Neural cell (in vitro differentiated cells): ENCODE measurements around the gene PAAF1. TPM values are rescaled to one million over a fixed set of nuclear protein-coding genes. Genes with fewer than 3 reads are reported as not detected.

ENCODE experiments used
- H2AFZ ChIP-seq: fragments of 200-600, 300-800 bp; sonication (generic), shearing (Covaris generic); 2 replicates; pipeline ENCODE4 v1.6.0; 2014; ENCODE audit warnings: low read depth, mild to moderate bottlenecking, antibody characterized with exemption, low read length, moderate library complexity
- H3F3A ChIP-seq: fragments of 200-600 bp; shearing (Covaris generic); 2 replicates; pipeline ENCODE4 v1.6.1; 2016; ENCODE audit warnings: mild to moderate bottlenecking, moderate library complexity, mixed read lengths, antibody characterized with exemption, low read length; ENCODE audit not compliant: insufficient read depth, poor library complexity, severe bottlenecking
- H3K27ac ChIP-seq: fragments of 200-600, 300-800 bp; sonication (generic), shearing (Covaris generic); 2 replicates; pipeline ENCODE4 v1.5.1; 2014; ENCODE audit warnings: mild to moderate bottlenecking, low read length, moderate library complexity
- H3K27me3 ChIP-seq: fragments of 300-800, 200-600 bp; sonication (generic), shearing (Covaris generic); 2 replicates; pipeline ENCODE4 v1.6.0; 2014; ENCODE audit warnings: mild to moderate bottlenecking, low read depth, low read length, moderate library complexity; ENCODE audit not compliant: insufficient read depth
- H3K36me3 ChIP-seq: fragments of 300-800, 200-600 bp; sonication (generic), shearing (Covaris generic); 2 replicates; pipeline ENCODE4 v1.5.1; 2014; ENCODE audit warnings: mild to moderate bottlenecking, antibody characterized with exemption, low read length, moderate library complexity; ENCODE audit not compliant: insufficient read depth
- H3K4me2 ChIP-seq: fragments of 300-800, 200-600 bp; sonication (generic), shearing (Covaris generic); 2 replicates; pipeline ENCODE4 v1.6.0; 2014; ENCODE audit warnings: mild to moderate bottlenecking, low read length
- H3K4me3 ChIP-seq: fragments of 300-800, 200-600 bp; sonication (generic), shearing (Covaris generic); 2 replicates; pipeline ENCODE4 v1.5.1; 2014; ENCODE audit warnings: mild to moderate bottlenecking, low read length, moderate library complexity
- H3K79me2 ChIP-seq: fragments of 200-600 bp; shearing (Covaris generic); replicated peaks from 2 replicates; pipeline ENCODE4 v1.6.0; 2014; ENCODE audit warnings: mild to moderate bottlenecking, low read length, moderate library complexity; ENCODE audit not compliant: insufficient read depth
- H3K9ac ChIP-seq: fragments of 300-800, 200-600 bp; sonication (generic), shearing (Covaris generic); 2 replicates; pipeline ENCODE4 v1.6.1; 2016; ENCODE audit warnings: mild to moderate bottlenecking, low read length, mixed read lengths
- H3K9me2 ChIP-seq: fragments of 200-600 bp; shearing (Covaris generic); 2 replicates; pipeline ENCODE4 v1.6.1; 2016; ENCODE audit warnings: mild to moderate bottlenecking, low read length, mixed read lengths; ENCODE audit not compliant: insufficient read depth
- H3K9me3 ChIP-seq: fragments of 200-600, 300-800 bp; sonication (generic), shearing (Covaris generic); 2 replicates; pipeline ENCODE4 v1.6.1; 2016; ENCODE audit warnings: mild to moderate bottlenecking, mixed run types, low read length, moderate library complexity, mixed read lengths
- H4K20me1 ChIP-seq: fragments of 200-600 bp; shearing (Covaris generic); 2 replicates; pipeline ENCODE4 v1.6.1; 2016; ENCODE audit warnings: mild to moderate bottlenecking, mixed run types; ENCODE audit not compliant: insufficient read depth
- EP300 ChIP-seq: fragments of 450-650 bp; conservative IDR thresholded peaks from 2 replicates; pipeline ENCODE4 v1.6.1; 2014; ENCODE audit warnings: antibody characterized with exemption, mild to moderate bottlenecking, moderate library complexity; ENCODE audit not compliant: poor library complexity, severe bottlenecking
- EZH2 ChIP-seq: fragments of 200-600, 300-800 bp; shearing (Covaris generic), sonication (generic); IDR thresholded peaks from 2 replicates; pipeline ENCODE4 v1.6.1; 2014; ENCODE audit warnings: antibody characterized with exemption, low read length, borderline replicate concordance, mild to moderate bottlenecking; ENCODE audit not compliant: insufficient read depth, poor library complexity, severe bottlenecking
- MXI1 ChIP-seq: fragments of 450-650 bp; conservative IDR thresholded peaks from 2 replicates; pipeline ENCODE4 v1.6.1; 2014; ENCODE audit warnings: antibody characterized with exemption, mild to moderate bottlenecking; ENCODE audit not compliant: poor library complexity, severe bottlenecking
- POLR2AphosphoS5 ChIP-seq: IDR thresholded peaks from 2 replicates; pipeline ENCODE4 v1.6.1; 2012
- RAD21 ChIP-seq: fragments of 450-650 bp; conservative IDR thresholded peaks from 2 replicates; pipeline ENCODE4 v1.6.1; 2014; ENCODE audit warnings: antibody characterized with exemption, mild to moderate bottlenecking, moderate library complexity
- SMC3 ChIP-seq: fragments of 450-650 bp; conservative IDR thresholded peaks from 2 replicates; pipeline ENCODE4 v1.6.1; 2014; ENCODE audit warnings: antibody characterized with exemption, mild to moderate bottlenecking, moderate library complexity; ENCODE audit not compliant: poor library complexity
- TAF1 ChIP-seq: IDR thresholded peaks from 2 replicates; pipeline ENCODE4 v1.6.1; 2012; ENCODE audit warnings: low read depth
- polyA plus RNA-seq: library from polyadenylated mRNA; depleted of rRNA; stranded (reverse); fragments of >200 nt; gene quantifications from 2 replicates; pipeline ENCODE4 v1.2.3, GENCODE V29; 2014
- TF ChIP-seq, protein P1 (sequence below): fragments of 450-650 bp; IDR thresholded peaks from 2 replicates; pipeline ENCODE4 v1.5.1; 2014; ENCODE audit warnings: antibody characterized with exemption, mild to moderate bottlenecking, moderate library complexity; ENCODE audit not compliant: poor library complexity, severe bottlenecking
- TF ChIP-seq, protein P2 (sequence below): IDR thresholded peaks from 2 replicates; pipeline ENCODE4 v1.6.1; 2012; ENCODE audit warnings: borderline replicate concordance

PAAF1 gene
- polyA plus RNA-seq, 1 donor from 2014 or later: 80.3 TPM

DNA sequence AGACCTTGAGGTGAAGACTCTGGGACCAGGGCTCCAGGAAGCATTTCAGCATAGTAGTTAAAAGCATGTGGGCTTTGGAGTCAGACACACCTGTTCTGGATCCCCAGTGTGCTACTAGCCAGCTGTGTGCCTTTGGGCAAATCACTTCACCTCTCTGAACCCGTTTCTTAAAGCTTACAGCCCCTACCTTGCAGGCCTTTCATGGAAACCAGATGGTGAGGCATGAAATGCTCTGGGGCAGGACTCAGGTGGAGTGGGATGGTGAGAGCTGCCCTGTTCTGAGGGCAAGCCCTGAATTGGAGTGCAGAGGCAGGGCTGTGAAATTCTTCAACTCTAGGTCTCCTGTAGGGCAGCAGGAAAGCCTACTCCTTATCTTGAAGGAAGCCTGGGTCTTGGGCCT, 95.4 kb downstream of the PAAF1 start:
- Histone ChIP-seq H3F3A (no peaks in the 10 kb centered on the region), H3K4me2 (no peak overlapping the region), H3K9me3 (no peaks in the 10 kb centered on the region), H3K36me3 (no peaks in the 10 kb centered on the region), H3K27me3 (no peaks in the 10 kb centered on the region), H3K27ac (no peak overlapping the region), H4K20me1 (no peaks in the 10 kb centered on the region), H3K9ac (no peak overlapping the region), H2AFZ (no peak overlapping the region), H3K4me3 (no peak overlapping the region), H3K9me2 (no peaks in the 10 kb centered on the region), H3K79me2 (no peaks in the 10 kb centered on the region)
- TF ChIP-seq EP300 (no peak), MXI1 (no peak), EZH2 (no peak)
- TF ChIP-seq, protein P1, sequence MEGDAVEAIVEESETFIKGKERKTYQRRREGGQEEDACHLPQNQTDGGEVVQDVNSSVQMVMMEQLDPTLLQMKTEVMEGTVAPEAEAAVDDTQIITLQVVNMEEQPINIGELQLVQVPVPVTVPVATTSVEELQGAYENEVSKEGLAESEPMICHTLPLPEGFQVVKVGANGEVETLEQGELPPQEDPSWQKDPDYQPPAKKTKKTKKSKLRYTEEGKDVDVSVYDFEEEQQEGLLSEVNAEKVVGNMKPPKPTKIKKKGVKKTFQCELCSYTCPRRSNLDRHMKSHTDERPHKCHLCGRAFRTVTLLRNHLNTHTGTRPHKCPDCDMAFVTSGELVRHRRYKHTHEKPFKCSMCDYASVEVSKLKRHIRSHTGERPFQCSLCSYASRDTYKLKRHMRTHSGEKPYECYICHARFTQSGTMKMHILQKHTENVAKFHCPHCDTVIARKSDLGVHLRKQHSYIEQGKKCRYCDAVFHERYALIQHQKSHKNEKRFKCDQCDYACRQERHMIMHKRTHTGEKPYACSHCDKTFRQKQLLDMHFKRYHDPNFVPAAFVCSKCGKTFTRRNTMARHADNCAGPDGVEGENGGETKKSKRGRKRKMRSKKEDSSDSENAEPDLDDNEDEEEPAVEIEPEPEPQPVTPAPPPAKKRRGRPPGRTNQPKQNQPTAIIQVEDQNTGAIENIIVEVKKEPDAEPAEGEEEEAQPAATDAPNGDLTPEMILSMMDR: no peak

DNA sequence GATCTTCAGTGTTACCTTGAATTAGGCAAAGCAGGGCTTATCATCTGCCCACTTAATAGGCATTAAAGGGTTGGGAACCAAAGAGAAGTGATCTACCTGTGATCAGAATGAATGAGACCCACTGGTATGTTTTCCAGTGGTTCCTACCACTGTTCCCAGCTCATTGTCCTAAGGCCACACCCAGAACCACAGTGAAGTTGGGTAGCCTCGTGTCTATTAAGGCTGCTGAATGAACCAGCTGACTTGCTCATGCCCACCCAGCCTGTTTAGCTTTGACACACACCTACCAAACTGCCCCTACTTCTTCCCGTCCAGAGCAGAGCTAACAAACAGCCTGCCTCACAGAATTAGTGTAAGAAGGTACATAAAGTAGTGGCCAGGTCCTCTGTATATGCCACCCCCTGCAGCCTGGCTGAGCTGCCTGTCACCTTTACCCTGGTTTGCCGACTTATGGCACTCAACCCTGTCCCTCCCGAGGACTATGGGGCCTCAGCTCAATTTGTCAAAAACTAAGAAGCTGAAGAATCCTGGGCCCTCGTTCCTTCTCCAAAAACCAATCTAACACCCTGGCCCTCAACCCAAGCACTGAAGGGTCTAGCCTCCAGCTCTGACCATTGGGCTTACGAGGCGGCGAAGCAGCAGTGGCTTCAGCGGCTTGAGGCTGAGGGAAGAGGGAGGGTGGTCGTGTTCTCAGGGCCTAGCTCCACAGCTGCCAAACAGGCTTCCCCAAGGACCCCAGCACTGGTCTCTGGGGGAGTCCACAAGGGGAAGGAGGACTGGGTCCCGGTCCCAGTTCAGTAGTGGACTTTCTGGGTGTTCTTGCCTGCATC, 96.0 kb downstream of the PAAF1 start:
- Histone ChIP-seq H3F3A (no peaks in the 10 kb centered on the region), H2AFZ (no peak overlapping the region), H4K20me1 (no peaks in the 10 kb centered on the region), H3K27me3 (no peaks in the 10 kb centered on the region), H3K36me3 (no peaks in the 10 kb centered on the region), H3K27ac (no peak overlapping the region), H3K9ac (no peak overlapping the region), H3K9me2 (no peaks in the 10 kb centered on the region), H3K4me3 (no peak overlapping the region), H3K9me3 (no peaks in the 10 kb centered on the region), H3K4me2 (no peak overlapping the region), H3K79me2 (no peaks in the 10 kb centered on the region)
- no peak for TF ChIP-seq RAD21
- no peak for TF ChIP-seq SMC3
- no peak for TF ChIP-seq MXI1
- no peak for TF ChIP-seq EZH2
- TF ChIP-seq EP300: no peak
- TF ChIP-seq, protein P1: no peak
- TF ChIP-seq, protein P2, sequence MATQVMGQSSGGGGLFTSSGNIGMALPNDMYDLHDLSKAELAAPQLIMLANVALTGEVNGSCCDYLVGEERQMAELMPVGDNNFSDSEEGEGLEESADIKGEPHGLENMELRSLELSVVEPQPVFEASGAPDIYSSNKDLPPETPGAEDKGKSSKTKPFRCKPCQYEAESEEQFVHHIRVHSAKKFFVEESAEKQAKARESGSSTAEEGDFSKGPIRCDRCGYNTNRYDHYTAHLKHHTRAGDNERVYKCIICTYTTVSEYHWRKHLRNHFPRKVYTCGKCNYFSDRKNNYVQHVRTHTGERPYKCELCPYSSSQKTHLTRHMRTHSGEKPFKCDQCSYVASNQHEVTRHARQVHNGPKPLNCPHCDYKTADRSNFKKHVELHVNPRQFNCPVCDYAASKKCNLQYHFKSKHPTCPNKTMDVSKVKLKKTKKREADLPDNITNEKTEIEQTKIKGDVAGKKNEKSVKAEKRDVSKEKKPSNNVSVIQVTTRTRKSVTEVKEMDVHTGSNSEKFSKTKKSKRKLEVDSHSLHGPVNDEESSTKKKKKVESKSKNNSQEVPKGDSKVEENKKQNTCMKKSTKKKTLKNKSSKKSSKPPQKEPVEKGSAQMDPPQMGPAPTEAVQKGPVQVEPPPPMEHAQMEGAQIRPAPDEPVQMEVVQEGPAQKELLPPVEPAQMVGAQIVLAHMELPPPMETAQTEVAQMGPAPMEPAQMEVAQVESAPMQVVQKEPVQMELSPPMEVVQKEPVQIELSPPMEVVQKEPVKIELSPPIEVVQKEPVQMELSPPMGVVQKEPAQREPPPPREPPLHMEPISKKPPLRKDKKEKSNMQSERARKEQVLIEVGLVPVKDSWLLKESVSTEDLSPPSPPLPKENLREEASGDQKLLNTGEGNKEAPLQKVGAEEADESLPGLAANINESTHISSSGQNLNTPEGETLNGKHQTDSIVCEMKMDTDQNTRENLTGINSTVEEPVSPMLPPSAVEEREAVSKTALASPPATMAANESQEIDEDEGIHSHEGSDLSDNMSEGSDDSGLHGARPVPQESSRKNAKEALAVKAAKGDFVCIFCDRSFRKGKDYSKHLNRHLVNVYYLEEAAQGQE: no peak
- TF ChIP-seq TAF1: no peak
- TF ChIP-seq POLR2AphosphoS5: no peak
